Measurements from ENCODE around the gene PLEKHA6.

The PLEKHA6 gene

GRCh38 chr1:204227996-204228785 is 131.5 kb downstream of the PLEKHA6 start:
- DNase-seq, result no peak

DNA sequence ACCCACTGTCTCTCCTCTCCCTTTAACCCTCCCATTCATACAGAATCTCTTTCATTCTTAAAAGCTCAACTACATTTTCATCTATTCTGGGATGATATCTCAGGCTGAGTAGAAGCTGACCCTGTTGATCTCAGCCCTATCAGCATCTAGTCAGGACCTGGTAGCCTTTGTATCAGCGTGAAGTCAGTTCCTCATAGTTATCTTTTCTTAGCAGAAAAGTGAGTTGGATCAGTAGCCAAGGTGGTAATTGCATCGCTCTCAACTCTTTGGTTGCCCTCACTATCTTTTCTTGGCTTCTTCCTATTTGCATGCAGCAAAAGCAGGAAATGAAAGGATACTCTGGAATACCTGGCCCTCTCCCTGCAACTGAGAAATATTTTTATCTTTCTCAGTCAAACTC is 132.4 kb downstream of the PLEKHA6 start:
- DNase-seq, result no peak

- DNase-seq, result no peak
Observed at GRCh38 chr1:204225841-204226735, 133.6 kb downstream of the PLEKHA6 start.

DNA sequence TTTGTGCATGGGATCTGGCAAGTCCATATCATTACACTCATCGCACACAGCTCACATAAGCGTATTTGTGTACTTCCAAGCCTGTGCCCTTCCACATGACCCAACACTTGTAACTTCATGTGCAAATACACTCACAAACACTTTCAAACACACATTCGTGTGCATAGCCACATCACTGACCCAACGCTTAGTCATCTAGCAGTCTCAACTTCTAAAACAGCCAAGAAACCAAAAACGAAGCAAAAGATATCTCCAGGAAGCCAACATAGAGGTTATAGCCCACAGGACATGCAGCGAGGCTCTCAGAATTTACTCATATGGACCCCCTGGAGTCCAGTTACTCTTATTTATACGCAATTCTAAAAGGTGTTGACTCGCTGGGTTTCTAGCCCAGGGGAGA is 135.1 kb downstream of the PLEKHA6 start:
- no peak for DNase-seq

DNA sequence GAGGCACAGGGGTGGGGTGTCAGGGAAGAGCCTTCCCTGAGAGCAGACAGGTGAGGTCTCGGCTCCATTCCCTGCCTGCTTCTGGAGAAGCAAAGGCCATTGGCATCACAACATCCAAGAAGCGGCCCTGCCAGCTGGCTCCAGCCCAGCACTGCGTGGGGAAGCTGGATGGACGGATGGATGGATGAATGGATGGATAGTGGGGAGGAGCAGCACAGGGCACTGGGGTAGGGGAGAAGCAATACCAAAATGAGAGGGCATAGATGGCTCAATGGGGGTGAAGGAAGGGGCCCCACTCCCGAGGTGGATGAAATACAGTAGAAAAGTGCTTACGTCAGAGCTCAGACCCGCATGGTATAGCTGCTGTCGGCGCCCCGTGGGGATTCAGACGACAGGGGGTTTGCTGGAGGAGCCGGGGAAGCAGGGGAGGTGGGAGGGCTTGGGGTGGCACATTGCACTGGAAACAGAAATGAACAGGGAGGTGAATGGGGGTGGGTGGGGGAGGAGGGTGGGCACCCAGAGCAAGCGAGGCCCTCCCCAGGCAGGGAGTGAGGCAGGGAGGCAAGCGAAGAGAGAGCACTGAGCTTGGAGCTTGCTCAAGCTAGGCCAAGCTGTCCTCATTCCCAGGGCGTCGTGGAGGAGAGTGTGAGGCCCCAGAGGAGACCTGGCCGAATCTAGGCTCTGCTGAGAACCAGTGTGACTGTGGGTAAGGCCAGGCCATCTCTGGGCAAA is 136.4 kb downstream of the PLEKHA6 start:
- DNase-seq, result no peak

DNA sequence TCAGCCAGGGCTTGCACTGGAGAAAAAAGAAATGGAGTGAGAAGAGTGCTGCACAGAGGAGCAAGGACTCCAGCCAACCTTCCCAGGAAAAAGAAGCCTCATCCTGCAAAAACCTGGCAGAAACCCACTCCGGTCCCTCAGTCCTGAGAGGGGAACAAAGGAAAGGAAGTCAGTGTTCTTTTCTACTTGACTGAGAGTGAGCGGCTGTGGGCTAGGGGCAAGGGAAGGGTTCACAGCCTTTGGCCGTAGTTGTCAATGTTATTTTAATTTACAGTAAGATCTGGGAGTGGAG is 137.0 kb downstream of the PLEKHA6 start:
- DNase-seq, result no peak

- DNase-seq, result no peak
Observed at GRCh38 chr1:204222006-204222763, 137.5 kb downstream of the PLEKHA6 start.

- DNase-seq, result no peak
Observed at GRCh38 chr1:204221271-204221670, 138.5 kb downstream of the PLEKHA6 start.

- no peak for DNase-seq
Observed at GRCh38 chr1:204219971-204220616, 139.6 kb downstream of the PLEKHA6 start.

DNA sequence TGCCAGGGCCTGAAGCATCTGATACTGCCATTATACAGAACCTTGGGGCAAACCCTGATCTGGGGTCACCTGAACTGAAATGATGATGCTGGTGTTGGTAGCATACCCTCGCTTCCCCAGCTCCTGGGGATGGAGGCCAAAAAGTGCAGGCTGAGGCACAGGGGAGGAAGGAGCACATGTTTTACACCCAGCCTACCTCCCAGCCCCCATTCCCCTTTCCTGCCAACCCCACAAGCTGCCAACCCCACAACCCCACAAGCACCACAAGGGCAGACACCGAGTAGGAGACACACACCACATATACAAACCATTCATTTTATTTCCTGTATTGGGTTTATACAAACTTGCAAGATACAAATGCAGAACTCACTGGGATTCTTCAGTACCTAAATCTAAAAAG is 141.2 kb downstream of the PLEKHA6 start:
- no peak for DNase-seq

- no peak for DNase-seq
Observed at GRCh38 chr1:204217648-204218000, 142.1 kb downstream of the PLEKHA6 start.

GRCh38 chr1:204216880-204217647 is 142.7 kb downstream of the PLEKHA6 start:
- DNase-seq, result no peak

GRCh38 chr1:204216236-204216635 is 143.5 kb downstream of the PLEKHA6 start:
- DNase-seq, result no peak

DNA sequence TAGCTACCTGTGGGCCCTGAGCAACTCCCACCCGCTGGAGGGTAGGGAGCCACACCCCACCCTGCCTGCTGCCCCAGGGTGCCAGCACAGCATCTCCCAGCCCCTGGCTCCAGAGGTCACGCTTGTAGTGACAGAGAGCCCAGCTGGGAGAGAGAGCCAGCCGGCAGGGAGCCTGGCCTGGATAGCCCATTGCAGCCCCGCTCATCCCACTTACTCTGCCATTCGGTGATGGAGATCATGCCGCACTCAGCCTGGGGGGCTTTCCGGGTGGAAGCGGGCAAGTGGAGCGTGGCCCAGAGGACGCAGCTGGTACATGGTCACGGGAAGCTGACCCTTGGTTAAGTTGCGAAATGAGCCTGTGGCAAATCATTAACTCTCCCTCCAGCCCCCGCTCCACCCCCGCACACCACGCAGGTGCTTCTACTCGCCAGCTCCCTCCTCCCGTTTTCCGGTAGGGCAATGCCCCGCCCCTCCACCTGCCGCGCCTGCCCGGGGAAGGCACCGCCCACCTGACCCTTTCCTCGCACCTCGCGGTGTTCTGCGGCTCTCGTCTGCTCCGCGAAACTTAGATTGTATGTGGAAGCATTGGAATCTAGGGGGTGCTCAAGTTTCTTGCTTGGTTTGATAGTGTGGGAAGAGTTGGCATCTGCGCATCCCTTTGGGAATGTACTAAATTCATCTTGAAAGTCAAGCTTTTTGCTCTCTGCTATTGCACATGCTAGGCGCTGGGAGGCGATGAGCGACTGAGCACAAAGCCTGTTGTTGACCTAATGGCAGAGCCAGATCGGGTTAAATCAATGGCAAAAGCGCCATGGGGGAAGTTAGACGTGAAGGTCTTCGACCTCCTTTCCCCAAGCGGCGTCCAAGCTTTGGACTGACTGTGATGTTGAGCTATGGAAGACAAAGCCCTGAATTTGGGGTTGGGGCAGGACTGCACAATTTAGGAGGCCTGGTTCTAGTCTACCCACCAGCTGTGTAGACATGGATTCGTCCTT is 145.8 kb downstream of the PLEKHA6 start, which contains the start of gene GOLT1A:
Gene GOLT1A, minus strand, starts transcription at position 321 of the 995 bp plus-strand sequence. Its CDS starts 82 bp downstream, at position 239.
- peak; percentile 62 for DNase-seq

DNA sequence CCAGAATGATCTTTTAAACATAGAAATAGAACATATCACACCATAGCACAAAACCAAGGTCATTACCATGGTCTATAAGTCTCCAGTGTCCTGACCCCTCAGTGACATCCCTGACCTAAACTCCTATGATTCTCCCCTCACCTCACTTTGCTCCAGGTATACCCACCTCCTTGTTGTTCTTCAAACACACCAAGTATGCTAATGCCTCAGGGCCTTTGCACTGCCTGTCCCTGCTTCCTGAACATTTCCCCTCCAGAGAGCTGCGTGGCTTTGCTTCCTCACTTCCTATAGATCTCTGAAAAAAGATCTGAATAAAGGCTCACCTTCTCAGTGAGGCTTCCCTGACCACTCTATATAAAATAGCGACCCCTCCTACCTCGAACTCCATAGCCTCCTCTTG is 147.0 kb downstream of the PLEKHA6 start:
- DNase-seq, result no peak

- DNase-seq, result no peak
Observed at GRCh38 chr1:204211046-204211445, 148.7 kb downstream of the PLEKHA6 start.

GRCh38 chr1:204207136-204207616 is 152.6 kb downstream of the PLEKHA6 start:
- DNase-seq, result peak; percentile 62

- DNase-seq, result no peak
Observed at GRCh38 chr1:204206121-204206520, 153.6 kb downstream of the PLEKHA6 start.

- DNase-seq, result no peak
Observed at GRCh38 chr1:204205486-204205885, 154.2 kb downstream of the PLEKHA6 start.

DNA sequence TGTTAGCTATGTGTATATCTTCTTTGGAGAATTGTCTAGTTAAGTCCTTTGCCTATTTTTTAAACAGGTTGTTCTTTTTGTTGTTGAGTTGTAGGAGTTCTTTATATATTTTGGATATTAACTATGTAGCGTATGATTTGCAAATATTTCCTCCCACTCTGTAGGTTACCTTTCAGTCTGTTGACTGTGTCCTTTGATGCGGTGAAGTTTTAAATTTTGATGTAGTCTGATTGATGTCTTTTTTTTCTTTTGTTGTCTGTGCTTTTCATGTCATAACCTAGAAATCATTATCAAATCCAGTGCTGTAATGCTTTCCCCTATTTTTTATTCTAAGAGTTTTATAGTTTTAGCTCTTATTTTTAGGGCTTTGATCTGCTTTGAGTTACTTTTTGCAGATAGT is 154.8 kb downstream of the PLEKHA6 start:
- DNase-seq, result no peak
